Measurements from ENCODE around the gene MAPKAPK2.

DNA sequence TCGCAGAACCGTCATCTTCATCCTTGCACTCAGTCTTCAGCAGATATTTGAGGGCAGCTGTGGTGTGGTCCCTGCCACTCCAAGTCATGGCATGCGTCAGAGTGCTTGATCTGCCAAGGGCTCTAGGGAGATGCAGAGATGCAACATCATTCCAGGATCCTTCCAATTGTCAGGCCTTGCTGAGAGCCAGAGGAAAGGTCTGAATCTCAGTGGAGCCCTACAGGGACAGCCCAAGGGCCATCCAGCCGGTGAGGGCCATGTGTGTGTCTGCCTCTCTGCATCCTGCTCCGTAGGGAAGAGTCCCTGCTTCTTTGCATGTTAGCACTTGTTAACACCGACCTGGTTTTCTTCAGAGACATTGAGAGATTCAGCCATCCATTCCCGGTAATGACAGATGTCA is 17.6 kb downstream of the MAPKAPK2 start:
- TF ChIP-seq, protein P1, sequence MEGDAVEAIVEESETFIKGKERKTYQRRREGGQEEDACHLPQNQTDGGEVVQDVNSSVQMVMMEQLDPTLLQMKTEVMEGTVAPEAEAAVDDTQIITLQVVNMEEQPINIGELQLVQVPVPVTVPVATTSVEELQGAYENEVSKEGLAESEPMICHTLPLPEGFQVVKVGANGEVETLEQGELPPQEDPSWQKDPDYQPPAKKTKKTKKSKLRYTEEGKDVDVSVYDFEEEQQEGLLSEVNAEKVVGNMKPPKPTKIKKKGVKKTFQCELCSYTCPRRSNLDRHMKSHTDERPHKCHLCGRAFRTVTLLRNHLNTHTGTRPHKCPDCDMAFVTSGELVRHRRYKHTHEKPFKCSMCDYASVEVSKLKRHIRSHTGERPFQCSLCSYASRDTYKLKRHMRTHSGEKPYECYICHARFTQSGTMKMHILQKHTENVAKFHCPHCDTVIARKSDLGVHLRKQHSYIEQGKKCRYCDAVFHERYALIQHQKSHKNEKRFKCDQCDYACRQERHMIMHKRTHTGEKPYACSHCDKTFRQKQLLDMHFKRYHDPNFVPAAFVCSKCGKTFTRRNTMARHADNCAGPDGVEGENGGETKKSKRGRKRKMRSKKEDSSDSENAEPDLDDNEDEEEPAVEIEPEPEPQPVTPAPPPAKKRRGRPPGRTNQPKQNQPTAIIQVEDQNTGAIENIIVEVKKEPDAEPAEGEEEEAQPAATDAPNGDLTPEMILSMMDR (IDR thresholded peaks at IDR 0.05) = no peak
- TF ChIP-seq POLR2A (IDR thresholded peaks at IDR 0.05) (no peak), EP300 (IDR thresholded peaks at IDR 0.05) (no peak)

Measured in sigmoid colon (tissue), 4 donors.